Loucy (cell line): ENCODE results near the gene GRHL3.

Experiments used
- H2AFZ ChIP-seq: fragments of 200-600 bp; sonication (generic); 2 replicates; pipeline ENCODE4 v1.6.0; 2016; ENCODE audit warnings: antibody characterized with exemption, mild to moderate bottlenecking, low read length, moderate library complexity
- H3F3A ChIP-seq: fragments of 200-600 bp; 2 replicates; pipeline ENCODE4 v1.6.0; 2016; ENCODE audit warnings: antibody characterized with exemption, low read depth, mild to moderate bottlenecking
- H3K27me3 ChIP-seq: fragments of 200-600 bp; sonication (generic); 2 replicates; pipeline ENCODE4 v1.6.1; 2014; ENCODE audit warnings: low read length, mild to moderate bottlenecking; ENCODE audit not compliant: insufficient read depth, poor library complexity, severe bottlenecking
- H3K36me3 ChIP-seq: fragments of 200-600 bp; sonication (generic); 2 replicates; pipeline ENCODE4 v1.6.1; 2016; ENCODE audit warnings: low read length; ENCODE audit not compliant: insufficient read depth
- H3K4me1 ChIP-seq: fragments of 200-600 bp; sonication (generic); 2 replicates; pipeline ENCODE4 v1.5.1; 2014; ENCODE audit warnings: low read length, mild to moderate bottlenecking; ENCODE audit not compliant: insufficient read depth, poor library complexity, severe bottlenecking
- H3K4me2 ChIP-seq: fragments of 200-600 bp; sonication (generic); 2 replicates; pipeline ENCODE4 v1.6.0; 2014; ENCODE audit warnings: antibody characterized with exemption, low read length, low read depth, mild to moderate bottlenecking; ENCODE audit not compliant: poor library complexity, severe bottlenecking
- H3K4me3 ChIP-seq: fragments of 200-600 bp; sonication (generic); 2 replicates; pipeline ENCODE4 v1.5.1; 2014; ENCODE audit warnings: low read length, mild to moderate bottlenecking, mixed read lengths; ENCODE audit not compliant: poor library complexity, severe bottlenecking
- H3K79me2 ChIP-seq: fragments of 200-600 bp; sonication (generic); 2 replicates; pipeline ENCODE4 v1.6.1; 2014; ENCODE audit warnings: low read length; ENCODE audit not compliant: insufficient read depth
- H3K9ac ChIP-seq: fragments of 200-600 bp; sonication (generic); 2 replicates; pipeline ENCODE4 v1.6.0; 2014; ENCODE audit warnings: mild to moderate bottlenecking, low read depth, low read length, moderate library complexity; ENCODE audit not compliant: poor library complexity, severe bottlenecking
- H3K9me2 ChIP-seq: fragments of 200-600 bp; sonication (generic); replicated peaks from 2 replicates; pipeline ENCODE4 v1.6.1; 2016; ENCODE audit warnings: low read depth, low read length, mixed read lengths
- H3K9me3 ChIP-seq: fragments of 200-600 bp; sonication (generic); 2 replicates; pipeline ENCODE4 v1.6.1; 2014; ENCODE audit warnings: mild to moderate bottlenecking, antibody characterized with exemption, low read length, low read depth; ENCODE audit not compliant: insufficient read depth
- H4K20me1 ChIP-seq: fragments of 200-600 bp; sonication (generic); 2 replicates; pipeline ENCODE4 v1.6.0; 2014; ENCODE audit warnings: antibody characterized with exemption, low read length, mild to moderate bottlenecking; ENCODE audit not compliant: insufficient read depth, poor library complexity, severe bottlenecking
- EZH2phosphoT487 ChIP-seq: fragments of 200-600 bp; IDR thresholded peaks from 2 replicates; pipeline ENCODE4 v1.6.1; 2018; ENCODE audit warnings: antibody characterized with exemption, mild to moderate bottlenecking, moderate library complexity, borderline replicate concordance
- TF ChIP-seq, protein P1 (sequence below): fragments of 200-600 bp; sonication (generic); conservative IDR thresholded peaks from 2 replicates; pipeline ENCODE4 v1.5.1; 2014; ENCODE audit warnings: mild to moderate bottlenecking, antibody characterized with exemption, low read length

Gene GRHL3

GRCh38 chr1:24275510-24275909 lies 43.6 kb upstream of the GRHL3 start:
- H3K27me3 ChIP-seq, result no peaks in the 10 kb centered on the region
- H2AFZ ChIP-seq, result no peak overlapping the region
- H3K9ac ChIP-seq, result no peak overlapping the region
- TF ChIP-seq EZH2phosphoT487, result no peak
- TF ChIP-seq, protein P1, sequence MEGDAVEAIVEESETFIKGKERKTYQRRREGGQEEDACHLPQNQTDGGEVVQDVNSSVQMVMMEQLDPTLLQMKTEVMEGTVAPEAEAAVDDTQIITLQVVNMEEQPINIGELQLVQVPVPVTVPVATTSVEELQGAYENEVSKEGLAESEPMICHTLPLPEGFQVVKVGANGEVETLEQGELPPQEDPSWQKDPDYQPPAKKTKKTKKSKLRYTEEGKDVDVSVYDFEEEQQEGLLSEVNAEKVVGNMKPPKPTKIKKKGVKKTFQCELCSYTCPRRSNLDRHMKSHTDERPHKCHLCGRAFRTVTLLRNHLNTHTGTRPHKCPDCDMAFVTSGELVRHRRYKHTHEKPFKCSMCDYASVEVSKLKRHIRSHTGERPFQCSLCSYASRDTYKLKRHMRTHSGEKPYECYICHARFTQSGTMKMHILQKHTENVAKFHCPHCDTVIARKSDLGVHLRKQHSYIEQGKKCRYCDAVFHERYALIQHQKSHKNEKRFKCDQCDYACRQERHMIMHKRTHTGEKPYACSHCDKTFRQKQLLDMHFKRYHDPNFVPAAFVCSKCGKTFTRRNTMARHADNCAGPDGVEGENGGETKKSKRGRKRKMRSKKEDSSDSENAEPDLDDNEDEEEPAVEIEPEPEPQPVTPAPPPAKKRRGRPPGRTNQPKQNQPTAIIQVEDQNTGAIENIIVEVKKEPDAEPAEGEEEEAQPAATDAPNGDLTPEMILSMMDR, result no peak
- H4K20me1 ChIP-seq, result no peaks in the 10 kb centered on the region
- no peaks in the 10 kb centered on the region for H3K9me3 ChIP-seq
- H3K4me2 ChIP-seq, result no peak overlapping the region
- no peak overlapping the region for H3K4me3 ChIP-seq
- H3K4me1 ChIP-seq, result no peaks in the 10 kb centered on the region
- no peaks in the 10 kb centered on the region for H3K36me3 ChIP-seq
- H3K9me2 ChIP-seq, result no peaks in the 10 kb centered on the region
- no peaks in the 10 kb centered on the region for H3F3A ChIP-seq
- H3K79me2 ChIP-seq, result no peaks in the 10 kb centered on the region

GRCh38 chr1:24276791-24277190 lies 42.4 kb upstream of the GRHL3 start:
- Histone ChIP-seq H3K9ac (no peak overlapping the region), H3K9me3 (no peaks in the 10 kb centered on the region), H2AFZ (no peak overlapping the region), H3K79me2 (no peaks in the 10 kb centered on the region), H3K4me2 (no peak overlapping the region), H3K36me3 (no peaks in the 10 kb centered on the region), H3K9me2 (no peaks in the 10 kb centered on the region), H3F3A (no peaks in the 10 kb centered on the region), H4K20me1 (no peaks in the 10 kb centered on the region), H3K4me3 (no peak overlapping the region), H3K4me1 (no peaks in the 10 kb centered on the region), H3K27me3 (no peaks in the 10 kb centered on the region)
- no peak for TF ChIP-seq EZH2phosphoT487
- TF ChIP-seq, protein P1, result no peak

DNA sequence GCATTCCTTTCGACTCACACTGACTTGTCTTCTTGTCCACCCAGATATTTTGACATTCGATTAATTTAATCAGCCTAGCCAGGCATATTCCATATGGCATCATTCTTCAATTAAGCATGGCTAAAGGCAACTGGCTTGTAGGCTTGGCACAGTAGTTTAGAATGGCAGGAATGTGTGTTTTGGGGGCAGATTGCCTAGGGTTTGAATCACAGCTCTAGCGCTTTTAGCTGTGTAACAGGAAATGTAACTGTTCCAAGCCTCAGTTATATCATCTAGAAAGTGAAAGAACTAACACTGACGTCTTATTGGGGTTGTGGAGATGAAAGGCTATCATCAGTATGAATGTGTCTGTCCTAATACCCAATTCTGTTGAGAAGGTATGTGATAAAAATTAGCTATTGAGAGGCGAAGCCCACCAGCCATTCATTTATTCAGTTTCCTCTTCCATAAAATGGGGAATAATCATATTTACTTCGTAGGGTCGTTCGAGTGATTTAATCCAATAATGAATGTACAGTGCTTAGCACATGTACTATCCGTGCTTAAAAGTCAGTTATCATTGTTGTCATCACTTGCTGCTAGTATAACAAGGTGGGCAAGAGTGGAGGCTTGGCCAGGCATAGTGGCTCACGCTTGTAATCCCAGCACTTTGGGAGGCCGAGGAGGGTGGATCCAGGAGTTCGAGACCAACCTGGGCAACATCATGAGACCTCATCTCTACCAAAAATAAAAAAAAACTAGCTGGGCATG lies 41.6 kb upstream of the GRHL3 start:
- TF ChIP-seq, protein P1, result no peak
- no peak for TF ChIP-seq EZH2phosphoT487
- no peak overlapping the region for H3K4me3 ChIP-seq
- no peaks in the 10 kb centered on the region for H3K4me1 ChIP-seq
- H3K4me2 ChIP-seq, result no peak overlapping the region
- H3F3A ChIP-seq, result no peaks in the 10 kb centered on the region
- no peak overlapping the region for H3K9ac ChIP-seq
- H3K9me2 ChIP-seq, result no peaks in the 10 kb centered on the region
- H3K79me2 ChIP-seq, result no peaks in the 10 kb centered on the region
- H3K9me3 ChIP-seq, result no peaks in the 10 kb centered on the region
- H3K36me3 ChIP-seq, result no peaks in the 10 kb centered on the region
- H4K20me1 ChIP-seq, result no peaks in the 10 kb centered on the region
- H3K27me3 ChIP-seq, result no peaks in the 10 kb centered on the region
- no peak overlapping the region for H2AFZ ChIP-seq
